Prostate gland (tissue), 2 donors: Measurements from ENCODE around the gene GCM1.

Experiments used
- CTCF ChIP-seq, 4 experiments: fragments of 200-600 bp in 2 of 4; fragments of 450-650 bp in 2 of 4; sonication (generic) in 2 of 4; IDR thresholded peaks; 1 replicate in 3 of 4; 2 replicates in 1 of 4; pipeline ENCODE4 v1.5.1; 2016 to 2019; ENCODE audit warnings: antibody characterized with exemption in 4 of 4, mild to moderate bottlenecking in 2 of 4, moderate library complexity in 2 of 4
- POLR2A ChIP-seq: fragments of 450-650 bp; IDR thresholded peaks from one replicate; pipeline ENCODE4 v1.6.1; 2016; ENCODE audit warnings: antibody characterized with exemption, mild to moderate bottlenecking
- POLR2AphosphoS5 ChIP-seq: sonication (generic); formaldehyde crosslinking; IDR thresholded peaks from one replicate; pipeline ENCODE4 v1.6.1; 2017; ENCODE audit warnings: antibody characterized with exemption

- TF ChIP-seq POLR2A (no peak), CTCF (IDR thresholded peaks at IDR 0.05) (no peak), POLR2AphosphoS5 (no peak)
Observed at GRCh38 chr6:53136000-53136609, 12.5 kb downstream of the GCM1 start.
